ENCODE data around the gene HSBP1.

- TF ChIP-seq CTCF (conservative IDR thresholded peaks at IDR 0.05; ENCODE audit: low read depth, low read length), result no peak
- TF ChIP-seq EZH2 (IDR thresholded peaks at IDR 0.05; ENCODE audit: low read length, unreplicated experiment), result no peak
- TF ChIP-seq EZH2phosphoT487 (IDR thresholded peaks at IDR 0.05; ENCODE audit: borderline replicate concordance, low read length), result no peak
These were observed 43.7 kb downstream of the HSBP1 start for GRCh38 chr16:83851473-83851872.

Data from PC-3 (cell line).